ENCODE data around the gene TSPEAR. TPM values are rescaled to one million over a fixed set of nuclear protein-coding genes. Genes with fewer than 3 reads are reported as not detected.

TSPEAR gene
- total RNA-seq, 2 donors from 2014 or later = 1.5 to 6.0 TPM

GRCh38 chr21:44658913-44659595, 52.3 kb downstream of the TSPEAR start:
- H3K36me3 ChIP-seq (ENCODE audit: control insufficient read depth, insufficient read depth, low read length) = no peaks in the 10 kb centered on the region
- no peak overlapping the region for H3K9ac ChIP-seq (ENCODE audit: extremely low read depth, low read length, poor library complexity, severe bottlenecking)
- no peak overlapping the region for H3K4me3 Mint-ChIP-seq
- peaks cover 6% of the 10 kb centered on the region for H3K9me3 ChIP-seq (ENCODE audit: control insufficient read depth, low read length)
- peaks cover 10% of the 10 kb centered on the region for H3K4me1 Mint-ChIP-seq
- no peak overlapping the region for H3K27ac Mint-ChIP-seq
- no peak overlapping the region for H3K27ac ChIP-seq (ENCODE audit: low read depth, low read length)
- DNase-seq = no peak
- 86 to 93% methylated on average over 7 to 9 of the region's 11 CpGs for WGBS, 2 experiments (ENCODE audit: insufficient coverage in 1 of 2, insufficient read length in 1 of 2)
- H3K4me1 ChIP-seq (ENCODE audit: control insufficient read depth, insufficient read depth, low read length) = no peaks in the 10 kb centered on the region
- no peaks in the 10 kb centered on the region for H3K27me3 Mint-ChIP-seq (ENCODE audit: insufficient read depth)
- no peaks in the 10 kb centered on the region for H3K27me3 ChIP-seq (ENCODE audit: control insufficient read depth, insufficient read depth, low read length, poor library complexity, severe bottlenecking)
- H3K36me3 Mint-ChIP-seq (ENCODE audit: low read depth) = no peaks in the 10 kb centered on the region
- peaks cover 13% of the 10 kb centered on the region for H3K9me3 Mint-ChIP-seq
- no peak for TF ChIP-seq CTCF (conservative IDR thresholded peaks at IDR 0.05)
- no peak overlapping the region for H3K4me3 ChIP-seq (ENCODE audit: low read length)

GRCh38 chr21:44658541-44658910, 52.8 kb downstream of the TSPEAR start:
- Histone ChIP-seq H3K36me3 (ENCODE audit: control insufficient read depth, insufficient read depth, low read length) (no peaks in the 10 kb centered on the region), H3K27ac (ENCODE audit: low read depth, low read length) (no peak overlapping the region), H3K4me1 (ENCODE audit: control insufficient read depth, insufficient read depth, low read length) (no peaks in the 10 kb centered on the region), H3K9me3 (ENCODE audit: control insufficient read depth, low read length) (peaks cover 6% of the 10 kb centered on the region), H3K9ac (ENCODE audit: extremely low read depth, low read length, poor library complexity, severe bottlenecking) (no peak overlapping the region), H3K4me3 (ENCODE audit: low read length) (no peak overlapping the region), H3K27me3 (ENCODE audit: control insufficient read depth, insufficient read depth, low read length, poor library complexity, severe bottlenecking) (no peaks in the 10 kb centered on the region)
- no peaks in the 10 kb centered on the region for H3K36me3 Mint-ChIP-seq (ENCODE audit: low read depth)
- DNase-seq = no peak
- 89% methylated on average over 5 of the region's 5 CpGs; no CpG with 5 or more reads in 1 of the 2 experiments for WGBS, 2 experiments (ENCODE audit: insufficient coverage in 1 of 2, insufficient read length in 1 of 2)
- H3K4me1 Mint-ChIP-seq = peaks cover 10% of the 10 kb centered on the region
- peaks cover 13% of the 10 kb centered on the region for H3K9me3 Mint-ChIP-seq
- H3K27me3 Mint-ChIP-seq (ENCODE audit: insufficient read depth) = peaks cover 4% of the 10 kb centered on the region
- TF ChIP-seq CTCF (conservative IDR thresholded peaks at IDR 0.05) = no peak
- no peak overlapping the region for H3K4me3 Mint-ChIP-seq
- no peak overlapping the region for H3K27ac Mint-ChIP-seq

- no peak for TF ChIP-seq CTCF (conservative IDR thresholded peaks at IDR 0.05)
- Histone ChIP-seq H3K27me3 (ENCODE audit: control insufficient read depth, insufficient read depth, low read length, poor library complexity, severe bottlenecking) (no peaks in the 10 kb centered on the region), H3K27ac (ENCODE audit: low read depth, low read length) (no peak within 1 kb of the TSS), H3K4me1 (ENCODE audit: control insufficient read depth, insufficient read depth, low read length) (no peaks in the 10 kb centered on the region), H3K9me3 (ENCODE audit: control insufficient read depth, low read length) (peaks cover 6% of the 10 kb centered on the region), H3K4me3 (ENCODE audit: low read length) (no peak within 1 kb of the TSS), H3K9ac (ENCODE audit: extremely low read depth, low read length, poor library complexity, severe bottlenecking) (no peak within 1 kb of the TSS), H3K36me3 (ENCODE audit: control insufficient read depth, insufficient read depth, low read length) (no peaks in the 10 kb centered on the region)
- no peak within 1 kb of the TSS for H3K27ac Mint-ChIP-seq
- no peaks in the 10 kb centered on the region for H3K36me3 Mint-ChIP-seq (ENCODE audit: low read depth)
- H3K4me3 Mint-ChIP-seq = no peak within 1 kb of the TSS
- DNase-seq = no peak
- H3K27me3 Mint-ChIP-seq (ENCODE audit: insufficient read depth) = peaks cover 4% of the 10 kb centered on the region
- peaks cover 16% of the 10 kb centered on the region for H3K9me3 Mint-ChIP-seq
- H3K4me1 Mint-ChIP-seq = peaks cover 10% of the 10 kb centered on the region
- 86 to 92% methylated on average over 26 of the region's 26 CpGs for WGBS, 2 experiments (ENCODE audit: insufficient coverage in 1 of 2, insufficient read length in 1 of 2)
Measured at GRCh38 chr21:44657635-44658540, 53.5 kb downstream of the TSPEAR start, which contains the start of gene KRTAP12-3. KRTAP12-3 (plus strand) TSS chr21:44657932; CDS start chr21:44657980, 48 bp downstream.

All from endodermal cell (in vitro differentiated cells).